H9 (cell line): ENCODE data around the gene RHOC. TPM values are rescaled to one million over a fixed set of nuclear protein-coding genes. Genes with fewer than 3 reads are reported as not detected.

Experiments used
- DNase-seq: peaks from one replicate; pipeline ENCODE4 v3.0.0-alpha.2; 2017
- H2AFZ ChIP-seq: one replicate; pipeline ENCODE4 v1.6.1; 2013; ENCODE audit warnings: mild to moderate bottlenecking, low read length, control low read depth, moderate library complexity
- H2AK5ac ChIP-seq: 2 replicates; pipeline ENCODE4 v1.6.1; 2013; ENCODE audit warnings: low read length, control low read depth, mixed read lengths; ENCODE audit not compliant: insufficient read length
- H2BK120ac ChIP-seq: one replicate; pipeline ENCODE4 v1.6.1; 2013; ENCODE audit warnings: low read depth, mild to moderate bottlenecking, low read length, control low read depth, inconsistent platforms; ENCODE audit not compliant: poor library complexity, severe bottlenecking
- H2BK12ac ChIP-seq: 2 replicates; pipeline ENCODE4 v1.6.1; 2013; ENCODE audit warnings: low read length, control low read depth, mixed read lengths, low read depth; ENCODE audit not compliant: insufficient read length
- H2BK15ac ChIP-seq: 2 replicates; pipeline ENCODE4 v1.6.1; 2013; ENCODE audit warnings: low read depth, low read length, control low read depth
- H2BK20ac ChIP-seq: one replicate; pipeline ENCODE4 v1.6.1; 2013; ENCODE audit warnings: low read depth, mild to moderate bottlenecking, low read length, control low read depth, inconsistent platforms; ENCODE audit not compliant: poor library complexity, severe bottlenecking
- H2BK5ac ChIP-seq: 2 replicates; pipeline ENCODE4 v1.6.1; 2013; ENCODE audit warnings: low read length, control low read depth, mixed read lengths; ENCODE audit not compliant: insufficient read length
- H3K14ac ChIP-seq: 2 replicates; pipeline ENCODE4 v1.6.1; 2013; ENCODE audit warnings: low read length, control low read depth; ENCODE audit not compliant: insufficient read depth
- H3K18ac ChIP-seq: 2 replicates; pipeline ENCODE4 v1.6.1; 2013; ENCODE audit warnings: low read depth, mild to moderate bottlenecking, mixed read lengths, low read length, control low read depth; ENCODE audit not compliant: insufficient read length
- H3K23ac ChIP-seq: 2 replicates; pipeline ENCODE4 v1.6.1; 2013; ENCODE audit warnings: low read length, control low read depth, mixed read lengths, low read depth; ENCODE audit not compliant: insufficient read length
- H3K23me2 ChIP-seq: 2 replicates; pipeline ENCODE4 v1.6.1; 2013; ENCODE audit warnings: low read depth, mild to moderate bottlenecking, mixed read lengths, low read length, control low read depth; ENCODE audit not compliant: insufficient read length, poor library complexity, severe bottlenecking
- H3K27ac ChIP-seq: 2 replicates; pipeline ENCODE4 v1.5.1; 2013; ENCODE audit warnings: low read length, control low read depth, mixed read lengths, low read depth; ENCODE audit not compliant: insufficient read length
- H3K27me3 ChIP-seq: 2 replicates; pipeline ENCODE4 v1.6.1; 2013; ENCODE audit warnings: low read length, control low read depth, inconsistent platforms; ENCODE audit not compliant: insufficient read depth
- H3K4ac ChIP-seq: 2 replicates; pipeline ENCODE4 v1.6.1; 2013; ENCODE audit warnings: low read depth, mild to moderate bottlenecking, control low read depth, inconsistent platforms, low read length, moderate library complexity
- H3K4me1 ChIP-seq: 2 replicates; pipeline ENCODE4 v1.6.1; 2013; ENCODE audit warnings: low read length, control low read depth, inconsistent platforms; ENCODE audit not compliant: insufficient read depth
- H3K4me2 ChIP-seq: 2 replicates; pipeline ENCODE4 v1.6.1; 2013; ENCODE audit warnings: low read length, control low read depth, mixed read lengths; ENCODE audit not compliant: insufficient read length, insufficient read depth
- H3K56ac ChIP-seq: 2 replicates; pipeline ENCODE4 v1.6.1; 2013; ENCODE audit warnings: low read depth, mild to moderate bottlenecking, mixed read lengths, low read length, control low read depth; ENCODE audit not compliant: insufficient read length
- H3K79me1 ChIP-seq: 2 replicates; pipeline ENCODE4 v1.6.1; 2013; ENCODE audit warnings: low read depth, mild to moderate bottlenecking, moderate library complexity, low read length, control low read depth, inconsistent platforms; ENCODE audit not compliant: insufficient read depth, poor library complexity, severe bottlenecking
- H3K79me2 ChIP-seq: 2 replicates; pipeline ENCODE4 v1.6.1; 2013; ENCODE audit warnings: low read length, control low read depth, inconsistent platforms; ENCODE audit not compliant: insufficient read depth
- H3K9ac ChIP-seq: 2 replicates; pipeline ENCODE4 v1.6.1; 2013; ENCODE audit warnings: low read length, control low read depth, mixed read lengths; ENCODE audit not compliant: insufficient read length; ENCODE audit errors: extremely low read depth
- H3K9me3 ChIP-seq: one replicate; pipeline ENCODE4 v1.6.1; 2013; ENCODE audit warnings: low read depth, low read length, inconsistent platforms; ENCODE audit not compliant: control insufficient read depth
- H3T11ph ChIP-seq: one replicate; pipeline ENCODE4 v1.6.1; 2013; ENCODE audit warnings: mild to moderate bottlenecking, low read length, control low read depth, inconsistent platforms
- H4K20me1 ChIP-seq: one replicate; pipeline ENCODE4 v1.6.1; 2013; ENCODE audit not compliant: control insufficient read depth, insufficient read length, insufficient read depth
- H4K5ac ChIP-seq: 2 replicates; pipeline ENCODE4 v1.6.1; 2013; ENCODE audit warnings: low read depth, mild to moderate bottlenecking, mixed read lengths, low read length, control low read depth; ENCODE audit not compliant: insufficient read length
- H4K8ac ChIP-seq: replicated peaks from 2 replicates; pipeline ENCODE4 v1.6.1; 2013; ENCODE audit warnings: low read length, control low read depth, mixed read lengths, low read depth; ENCODE audit not compliant: insufficient read length
- H4K91ac ChIP-seq: 2 replicates; pipeline ENCODE4 v1.6.1; 2013; ENCODE audit warnings: low read depth, mild to moderate bottlenecking, moderate library complexity, mixed read lengths, low read length, control low read depth; ENCODE audit not compliant: insufficient read length
- H3K27ac Mint-ChIP-seq, 3 experiments: 2 replicates in 2 of 3; 3 replicates in 1 of 3; pipeline ENCODE4 v1.8.0; 2020 to 2021; ENCODE audit warnings: mixed read lengths in 3 of 3, mild to moderate bottlenecking in 1 of 3, moderate library complexity in 1 of 3
- H3K27me3 Mint-ChIP-seq: 2 replicates; pipeline ENCODE4 v1.8.0; 2021; ENCODE audit warnings: low read depth, mild to moderate bottlenecking, moderate library complexity, mixed read lengths
- H3K36me3 Mint-ChIP-seq, 3 experiments: 2 replicates in 2 of 3; 3 replicates in 1 of 3; pipeline ENCODE4 v1.8.0; 2020 to 2021; ENCODE audit warnings: low read depth in 3 of 3, mixed read lengths in 3 of 3; ENCODE audit not compliant: insufficient read depth in 1 of 3
- H3K4me1 Mint-ChIP-seq, 2 experiments: 2 replicates each; pipeline ENCODE4 v1.8.0; 2020; ENCODE audit warnings: mixed read lengths in 2 of 2
- H3K4me3 Mint-ChIP-seq, 2 experiments: 2 replicates in 1 of 2; 3 replicates in 1 of 2; pipeline ENCODE4 v1.8.0; 2020 to 2021; ENCODE audit warnings: mild to moderate bottlenecking in 2 of 2, mixed read lengths in 2 of 2, moderate library complexity in 1 of 2
- H3K9me3 Mint-ChIP-seq, 2 experiments: 2 replicates in 1 of 2; 3 replicates in 1 of 2; pipeline ENCODE4 v1.8.0; 2020; ENCODE audit warnings: mild to moderate bottlenecking in 2 of 2, mixed read lengths in 2 of 2, moderate library complexity in 1 of 2
- CTCF ChIP-seq: fragments of 200-600 bp; sonication (generic); conservative IDR thresholded peaks from 3 replicates; pipeline ENCODE4 v1.8.0; 2021; ENCODE audit warnings: antibody characterized with exemption, mild to moderate bottlenecking
- WGBS: extraction: QIAGEN DNeasy Blood & Tissue Kit; methylation state at CpG from one replicate; pipeline ENCODE4 v1.1.7; 2013; ENCODE audit warnings: missing lambda C conversion rate, low lambda C conversion rate, mixed read lengths; ENCODE audit not compliant: insufficient read length; ENCODE audit errors: extremely low coverage; 5-methylcytosine and 5-hydroxymethylcytosine counted together
- total RNA-seq: library from RNA; stranded (reverse); gene quantifications from 2 replicates; pipeline ENCODE4 v1.2.1, GENCODE V29; 2021

The RHOC gene
- total RNA-seq, 1 experiment from 2014 or later: 68.9 TPM

GRCh38 chr1:112685913-112686312 lies 21.0 kb downstream of the RHOC start:
- no peak overlapping the region for H3T11ph ChIP-seq
- H3K18ac ChIP-seq: no peak overlapping the region
- H3K9me3 Mint-ChIP-seq: no peaks in the 10 kb centered on the region
- no peaks in the 10 kb centered on the region for H3K79me1 ChIP-seq
- H3K27me3 Mint-ChIP-seq: no peaks in the 10 kb centered on the region
- WGBS: no CpG with 5 or more reads among the region's 5 CpGs
- H2BK12ac ChIP-seq: no peak overlapping the region
- no peak overlapping the region for H2BK120ac ChIP-seq
- no peak overlapping the region for H3K4ac ChIP-seq
- H4K5ac ChIP-seq: no peak overlapping the region
- no peak overlapping the region for H2BK15ac ChIP-seq
- H3K23ac ChIP-seq: no peak overlapping the region
- H3K9ac ChIP-seq: no peak overlapping the region
- H4K8ac ChIP-seq: no peak overlapping the region
- no peaks in the 10 kb centered on the region for H3K23me2 ChIP-seq
- no peak for DNase-seq
- no peaks in the 10 kb centered on the region for H3K79me2 ChIP-seq
- no peaks in the 10 kb centered on the region for H3K27me3 ChIP-seq
- H3K27ac Mint-ChIP-seq: no peak overlapping the region
- H3K56ac ChIP-seq: no peak overlapping the region
- H3K4me1 ChIP-seq: no peaks in the 10 kb centered on the region
- H3K4me3 Mint-ChIP-seq: no peak overlapping the region
- H4K91ac ChIP-seq: no peak overlapping the region
- peaks cover 2 to 23% (median 22%) of the 10 kb centered on the region in 3 experiments; a peak in 6 of 7 replicates for H3K36me3 Mint-ChIP-seq
- no peak overlapping the region for H2AFZ ChIP-seq
- no peaks in the 10 kb centered on the region for H4K20me1 ChIP-seq
- no peak overlapping the region for H3K27ac ChIP-seq
- H2BK20ac ChIP-seq: no peak overlapping the region
- peaks cover 11 to 12% of the 10 kb centered on the region in 2 experiments for H3K4me1 Mint-ChIP-seq
- H3K14ac ChIP-seq: no peak overlapping the region
- TF ChIP-seq CTCF: no peak
- no peak overlapping the region for H2BK5ac ChIP-seq
- H2AK5ac ChIP-seq: no peak overlapping the region
- H3K9me3 ChIP-seq: no peaks in the 10 kb centered on the region
- H3K4me2 ChIP-seq: no peak overlapping the region
